Mucosa of stomach (tissue), 1 donor: ENCODE data around the gene CEP63.

Experiments
- H3K27me3 ChIP-seq: one replicate; pipeline ENCODE4 v1.7.0; 2013; ENCODE audit warnings: mild to moderate bottlenecking, low read length; ENCODE audit not compliant: control insufficient read depth, insufficient read depth
- H3K36me3 ChIP-seq: one replicate; pipeline ENCODE4 v1.7.0; 2013; ENCODE audit warnings: low read length; ENCODE audit not compliant: control insufficient read depth, insufficient read depth
- H3K4me1 ChIP-seq: one replicate; pipeline ENCODE4 v1.7.0; 2013; ENCODE audit warnings: mild to moderate bottlenecking, low read length; ENCODE audit not compliant: control insufficient read depth, insufficient read depth
- H3K4me3 ChIP-seq: one replicate; pipeline ENCODE4 v1.7.0; 2013; ENCODE audit warnings: low read length
- H3K9ac ChIP-seq: one replicate; pipeline ENCODE4 v1.7.0; 2013; ENCODE audit warnings: mild to moderate bottlenecking, low read length, moderate library complexity
- H3K9me3 ChIP-seq: one replicate; pipeline ENCODE4 v1.7.0; 2013; ENCODE audit warnings: mild to moderate bottlenecking, low read length, moderate library complexity; ENCODE audit not compliant: control insufficient read depth
- donor health status: Pancreatic carcinoma.

The CEP63 gene

DNA sequence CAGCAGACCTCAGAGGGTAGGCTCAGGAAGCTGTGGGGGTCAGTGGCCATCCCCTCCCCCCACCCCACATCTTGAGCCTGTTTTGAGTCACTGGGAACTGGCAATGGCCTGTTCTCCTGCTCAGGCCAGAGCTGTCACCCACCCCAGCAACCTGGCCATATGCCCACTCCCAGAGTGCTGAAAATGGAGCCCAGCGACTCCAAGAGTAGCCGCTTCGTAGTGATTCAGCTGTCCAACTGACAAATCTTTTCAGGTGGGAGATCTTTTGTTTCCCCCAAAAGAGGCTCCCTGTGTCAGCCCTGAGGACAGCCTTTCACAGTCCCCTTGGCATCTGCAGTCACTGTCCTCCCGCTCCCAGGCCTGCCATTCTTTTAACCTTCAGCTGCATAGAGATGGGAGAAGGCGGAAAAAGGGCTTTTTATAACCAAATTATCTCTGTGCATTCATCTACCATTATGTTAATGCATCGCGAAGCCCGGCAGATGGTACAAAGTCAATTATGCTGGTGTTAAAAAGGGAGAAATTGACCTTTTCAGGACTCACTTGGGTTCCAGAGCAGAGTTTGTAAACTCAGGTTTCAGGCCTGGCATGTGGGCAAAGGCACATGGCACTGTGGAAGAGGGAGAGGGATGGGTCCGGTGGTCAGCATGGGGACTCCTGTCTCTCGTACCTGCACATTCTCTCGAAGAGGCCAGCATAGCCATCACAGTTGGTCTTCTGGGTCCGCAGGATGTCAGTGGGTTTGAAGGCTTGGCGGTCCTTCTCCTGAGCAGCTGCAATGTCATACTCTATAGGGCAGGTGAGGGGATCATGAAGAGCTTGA is 132.8 kb downstream of the CEP63 start:
- H3K9me3 ChIP-seq, result no peaks in the 10 kb centered on the region
- no peaks in the 10 kb centered on the region for H3K27me3 ChIP-seq
- H3K4me3 ChIP-seq, result no peak overlapping the region
- H3K36me3 ChIP-seq, result no peaks in the 10 kb centered on the region
- no peak overlapping the region for H3K9ac ChIP-seq
- H3K4me1 ChIP-seq, result no peaks in the 10 kb centered on the region

DNA sequence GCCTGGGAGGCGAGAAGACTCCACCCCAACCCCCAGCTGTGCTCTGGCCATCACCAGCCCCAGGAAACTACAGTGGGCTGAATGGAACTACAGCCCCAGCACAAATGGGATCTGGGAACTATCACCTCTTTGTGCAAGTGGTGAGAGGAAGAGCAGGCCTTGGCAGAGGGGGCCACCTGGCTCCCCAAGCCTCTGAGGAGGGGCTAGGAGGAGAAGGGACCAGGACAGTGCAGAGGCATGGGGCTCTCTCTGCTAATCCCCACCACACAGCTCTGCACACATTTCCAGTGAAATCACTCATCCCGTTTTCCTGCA is 133.4 kb downstream of the CEP63 start:
- no peaks in the 10 kb centered on the region for H3K9me3 ChIP-seq
- H3K4me3 ChIP-seq, result no peak overlapping the region
- H3K9ac ChIP-seq, result no peak overlapping the region
- H3K36me3 ChIP-seq, result no peaks in the 10 kb centered on the region
- no peaks in the 10 kb centered on the region for H3K27me3 ChIP-seq
- H3K4me1 ChIP-seq, result no peaks in the 10 kb centered on the region

DNA sequence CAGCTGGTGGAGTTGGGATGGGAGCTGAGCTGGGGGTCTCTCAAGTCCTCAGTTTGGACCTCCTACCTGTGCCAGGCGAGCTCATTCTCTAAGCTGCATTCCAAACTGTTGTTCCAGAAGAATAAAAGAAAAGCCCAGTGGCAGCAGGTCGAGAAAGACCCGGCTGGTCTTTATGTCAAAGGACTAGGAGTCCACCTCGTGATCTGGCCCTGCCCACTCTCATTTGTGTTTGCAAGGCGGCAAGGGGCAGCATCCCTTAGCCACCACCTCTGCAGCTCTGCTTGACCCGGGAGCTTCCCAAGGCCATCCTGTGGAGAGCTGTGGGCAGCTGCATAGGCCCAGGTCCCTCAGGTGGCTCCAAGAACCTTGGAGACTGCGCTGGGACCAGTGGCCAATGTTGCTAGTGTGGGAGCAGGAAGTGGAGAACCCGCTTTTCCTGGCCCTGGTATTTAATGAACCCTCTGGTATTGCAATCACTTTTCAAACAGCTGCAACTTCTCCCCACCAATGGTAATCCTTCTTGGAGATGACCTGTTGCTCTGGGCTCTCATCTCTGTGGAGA is 134.1 kb downstream of the CEP63 start:
- Histone ChIP-seq H3K27me3 (no peaks in the 10 kb centered on the region), H3K4me1 (no peaks in the 10 kb centered on the region), H3K4me3 (no peak overlapping the region), H3K9me3 (no peaks in the 10 kb centered on the region), H3K36me3 (no peaks in the 10 kb centered on the region), H3K9ac (no peak overlapping the region)

DNA sequence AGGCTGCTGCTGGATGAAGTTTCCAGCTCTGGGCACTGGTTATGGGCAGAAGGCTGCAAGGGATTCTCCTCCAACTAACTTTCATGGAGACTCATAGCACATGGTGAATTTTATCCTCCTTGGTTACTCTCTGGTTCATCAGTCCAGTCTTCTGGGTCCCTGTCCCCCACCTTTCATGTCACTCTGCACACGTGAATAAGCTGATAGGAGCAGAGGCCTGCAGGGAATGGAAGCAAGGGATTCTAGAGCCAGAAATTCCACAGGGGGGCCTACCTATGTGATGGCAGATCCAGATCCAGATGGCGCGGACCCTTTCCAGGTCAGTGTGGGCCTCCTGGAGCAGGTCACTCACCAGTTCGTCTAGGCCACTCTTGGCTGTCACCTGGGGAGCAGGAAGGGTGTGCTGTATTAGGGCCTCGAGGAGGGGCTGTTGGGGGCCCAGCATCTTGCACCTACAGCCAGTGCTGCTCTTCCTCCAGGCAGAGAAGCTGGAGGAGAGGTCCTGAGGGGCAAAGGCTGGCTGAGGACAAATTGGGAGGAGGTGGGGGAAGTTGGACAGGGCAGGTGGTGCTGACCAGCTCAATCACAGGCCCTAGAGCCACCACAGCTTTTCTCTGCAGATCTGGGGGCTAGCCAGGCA is 134.7 kb downstream of the CEP63 start:
- no peak overlapping the region for H3K9ac ChIP-seq
- H3K4me3 ChIP-seq, result no peak overlapping the region
- no peaks in the 10 kb centered on the region for H3K9me3 ChIP-seq
- no peaks in the 10 kb centered on the region for H3K27me3 ChIP-seq
- H3K36me3 ChIP-seq, result no peaks in the 10 kb centered on the region
- no peaks in the 10 kb centered on the region for H3K4me1 ChIP-seq

DNA sequence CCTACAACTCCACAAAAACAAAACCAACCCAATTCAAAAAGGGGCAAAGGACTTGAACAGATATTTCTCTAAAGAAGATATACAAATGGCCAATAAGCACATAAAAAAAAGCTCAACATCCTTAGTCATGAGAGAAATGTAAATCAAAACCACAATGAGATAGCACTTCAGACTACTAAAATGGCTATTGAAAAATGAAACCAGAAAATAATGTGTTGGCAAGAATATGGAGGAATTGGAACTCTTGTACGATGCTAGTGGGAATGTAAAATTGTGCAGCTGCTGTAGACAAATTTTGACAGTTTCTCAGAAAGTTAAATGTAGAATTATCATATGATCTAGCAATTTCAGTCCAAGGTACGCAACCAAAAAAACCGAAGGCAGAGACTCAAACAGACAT is 136.0 kb downstream of the CEP63 start:
- H3K4me1 ChIP-seq, result no peaks in the 10 kb centered on the region
- no peaks in the 10 kb centered on the region for H3K27me3 ChIP-seq
- no peak overlapping the region for H3K4me3 ChIP-seq
- no peaks in the 10 kb centered on the region for H3K9me3 ChIP-seq
- no peak overlapping the region for H3K9ac ChIP-seq
- no peaks in the 10 kb centered on the region for H3K36me3 ChIP-seq

DNA sequence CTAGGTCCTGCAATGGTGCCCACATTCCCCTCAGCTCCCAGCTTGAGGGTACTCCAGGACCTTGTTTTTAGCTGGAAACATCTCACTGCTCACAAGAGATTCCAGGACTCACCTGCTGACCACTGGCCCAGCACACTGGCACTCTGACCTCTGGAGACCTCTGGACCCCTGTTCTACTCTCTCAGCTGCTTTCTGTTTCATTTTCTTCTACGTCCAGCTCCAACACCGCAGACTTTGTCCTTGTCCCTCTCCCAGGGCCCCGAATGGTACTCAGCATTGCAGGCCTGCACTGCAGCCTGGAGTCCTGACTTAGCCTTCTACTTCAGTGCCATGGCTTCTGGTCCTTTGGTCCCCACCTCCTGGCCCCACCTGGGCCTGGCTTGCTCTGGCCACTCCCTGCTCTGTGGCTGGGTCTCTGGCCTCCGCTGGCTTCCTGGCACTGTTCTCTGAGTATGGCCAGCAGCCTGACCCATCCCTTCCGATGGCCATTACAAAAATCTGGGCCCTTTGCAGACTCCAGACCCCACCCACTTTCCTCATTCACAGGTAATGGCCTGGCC is 137.0 kb downstream of the CEP63 start:
- H3K9ac ChIP-seq, result no peak overlapping the region
- no peaks in the 10 kb centered on the region for H3K27me3 ChIP-seq
- no peaks in the 10 kb centered on the region for H3K36me3 ChIP-seq
- peaks cover 5% of the 10 kb centered on the region for H3K4me1 ChIP-seq
- no peaks in the 10 kb centered on the region for H3K9me3 ChIP-seq
- no peak overlapping the region for H3K4me3 ChIP-seq

DNA sequence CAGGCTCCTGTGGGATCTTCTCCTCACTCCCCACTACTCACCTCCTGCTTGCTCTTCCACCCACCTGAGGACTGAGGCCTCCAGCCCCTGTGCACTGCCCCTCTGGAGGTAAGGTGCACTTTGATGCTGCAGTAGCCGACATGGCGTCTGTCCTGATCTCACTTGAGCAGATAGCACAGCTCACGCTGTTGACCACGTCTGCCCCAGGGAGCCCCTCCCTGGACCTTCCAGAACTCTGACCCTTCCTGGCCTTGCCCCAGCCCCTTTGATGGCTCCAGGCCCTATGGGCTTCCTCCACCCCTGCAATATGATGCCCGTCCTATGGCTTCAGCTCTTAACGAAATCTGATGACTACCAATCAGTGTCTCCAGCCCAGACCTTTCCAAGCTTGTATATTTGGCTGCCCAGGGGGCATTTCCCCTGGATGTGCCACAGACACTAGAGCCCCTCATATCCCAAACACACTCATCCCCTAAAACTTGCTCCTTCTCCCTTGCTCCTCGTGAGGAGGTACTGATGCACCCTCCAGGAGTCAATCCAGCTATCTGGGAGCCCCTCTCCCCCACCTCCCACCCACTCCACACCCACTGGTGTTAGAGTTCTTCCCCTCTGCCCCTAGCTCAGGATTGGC is 137.9 kb downstream of the CEP63 start:
- Histone ChIP-seq H3K27me3 (no peaks in the 10 kb centered on the region), H3K36me3 (no peaks in the 10 kb centered on the region), H3K9me3 (no peaks in the 10 kb centered on the region), H3K4me1 (peaks cover 6% of the 10 kb centered on the region), H3K4me3 (no peak overlapping the region), H3K9ac (no peak overlapping the region)
